ENCODE results near the gene SLC7A9.

SLC7A9 gene

DNA sequence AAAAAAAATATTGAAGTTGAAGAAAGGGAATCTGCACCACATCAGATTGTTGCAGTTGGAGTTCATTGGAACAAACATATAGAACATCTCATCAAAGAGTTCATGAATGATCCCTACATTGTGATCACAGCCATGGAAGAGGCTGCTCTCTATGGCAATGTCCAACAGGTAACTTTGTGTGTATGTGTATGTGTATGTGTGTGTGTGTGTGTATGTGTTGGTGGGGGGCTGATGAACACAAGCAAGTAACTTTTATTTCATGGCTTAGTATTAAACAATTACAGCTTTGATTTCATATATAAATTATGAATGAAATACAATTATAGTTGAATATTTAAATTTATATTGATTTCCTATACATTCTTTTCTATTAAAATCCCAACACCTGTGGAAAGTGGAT, 69.4 kb downstream of the SLC7A9 start:
- TF ChIP-seq, protein P1, sequence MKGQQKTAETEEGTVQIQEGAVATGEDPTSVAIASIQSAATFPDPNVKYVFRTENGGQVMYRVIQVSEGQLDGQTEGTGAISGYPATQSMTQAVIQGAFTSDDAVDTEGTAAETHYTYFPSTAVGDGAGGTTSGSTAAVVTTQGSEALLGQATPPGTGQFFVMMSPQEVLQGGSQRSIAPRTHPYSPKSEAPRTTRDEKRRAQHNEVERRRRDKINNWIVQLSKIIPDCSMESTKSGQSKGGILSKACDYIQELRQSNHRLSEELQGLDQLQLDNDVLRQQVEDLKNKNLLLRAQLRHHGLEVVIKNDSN (IDR thresholded peaks at IDR 0.05), result no peak
- TF ChIP-seq EP300 (IDR thresholded peaks at IDR 0.05; ENCODE audit: borderline replicate concordance) (no peak), TCF12 (IDR thresholded peaks at IDR 0.05; ENCODE audit: low read depth) (no peak), TEAD4 (IDR thresholded peaks at IDR 0.05) (no peak), TAF1 (IDR thresholded peaks at IDR 0.05; ENCODE audit: low read depth) (no peak), FOXM1 (IDR thresholded peaks at IDR 0.05; ENCODE audit: borderline replicate concordance, low read depth) (no peak), CEBPB (IDR thresholded peaks at IDR 0.05) (no peak), RAD21 (IDR thresholded peaks at IDR 0.05; ENCODE audit: low read depth) (no peak), EGR1 (IDR thresholded peaks at IDR 0.05) (no peak), NFIC (IDR thresholded peaks at IDR 0.05) (no peak), CREB1 (IDR thresholded peaks at IDR 0.05; ENCODE audit: low read depth) (no peak), YY1 (IDR thresholded peaks at IDR 0.05; ENCODE audit: low read depth) (no peak), ZBTB7A (IDR thresholded peaks at IDR 0.05; ENCODE audit: low read depth) (no peak)
- TF ChIP-seq, protein P2, sequence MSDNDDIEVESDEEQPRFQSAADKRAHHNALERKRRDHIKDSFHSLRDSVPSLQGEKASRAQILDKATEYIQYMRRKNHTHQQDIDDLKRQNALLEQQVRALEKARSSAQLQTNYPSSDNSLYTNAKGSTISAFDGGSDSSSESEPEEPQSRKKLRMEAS (IDR thresholded peaks at IDR 0.05), result no peak
- TF ChIP-seq, protein P3, sequence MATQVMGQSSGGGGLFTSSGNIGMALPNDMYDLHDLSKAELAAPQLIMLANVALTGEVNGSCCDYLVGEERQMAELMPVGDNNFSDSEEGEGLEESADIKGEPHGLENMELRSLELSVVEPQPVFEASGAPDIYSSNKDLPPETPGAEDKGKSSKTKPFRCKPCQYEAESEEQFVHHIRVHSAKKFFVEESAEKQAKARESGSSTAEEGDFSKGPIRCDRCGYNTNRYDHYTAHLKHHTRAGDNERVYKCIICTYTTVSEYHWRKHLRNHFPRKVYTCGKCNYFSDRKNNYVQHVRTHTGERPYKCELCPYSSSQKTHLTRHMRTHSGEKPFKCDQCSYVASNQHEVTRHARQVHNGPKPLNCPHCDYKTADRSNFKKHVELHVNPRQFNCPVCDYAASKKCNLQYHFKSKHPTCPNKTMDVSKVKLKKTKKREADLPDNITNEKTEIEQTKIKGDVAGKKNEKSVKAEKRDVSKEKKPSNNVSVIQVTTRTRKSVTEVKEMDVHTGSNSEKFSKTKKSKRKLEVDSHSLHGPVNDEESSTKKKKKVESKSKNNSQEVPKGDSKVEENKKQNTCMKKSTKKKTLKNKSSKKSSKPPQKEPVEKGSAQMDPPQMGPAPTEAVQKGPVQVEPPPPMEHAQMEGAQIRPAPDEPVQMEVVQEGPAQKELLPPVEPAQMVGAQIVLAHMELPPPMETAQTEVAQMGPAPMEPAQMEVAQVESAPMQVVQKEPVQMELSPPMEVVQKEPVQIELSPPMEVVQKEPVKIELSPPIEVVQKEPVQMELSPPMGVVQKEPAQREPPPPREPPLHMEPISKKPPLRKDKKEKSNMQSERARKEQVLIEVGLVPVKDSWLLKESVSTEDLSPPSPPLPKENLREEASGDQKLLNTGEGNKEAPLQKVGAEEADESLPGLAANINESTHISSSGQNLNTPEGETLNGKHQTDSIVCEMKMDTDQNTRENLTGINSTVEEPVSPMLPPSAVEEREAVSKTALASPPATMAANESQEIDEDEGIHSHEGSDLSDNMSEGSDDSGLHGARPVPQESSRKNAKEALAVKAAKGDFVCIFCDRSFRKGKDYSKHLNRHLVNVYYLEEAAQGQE (IDR thresholded peaks at IDR 0.05; ENCODE audit: low read depth), result no peak

DNA sequence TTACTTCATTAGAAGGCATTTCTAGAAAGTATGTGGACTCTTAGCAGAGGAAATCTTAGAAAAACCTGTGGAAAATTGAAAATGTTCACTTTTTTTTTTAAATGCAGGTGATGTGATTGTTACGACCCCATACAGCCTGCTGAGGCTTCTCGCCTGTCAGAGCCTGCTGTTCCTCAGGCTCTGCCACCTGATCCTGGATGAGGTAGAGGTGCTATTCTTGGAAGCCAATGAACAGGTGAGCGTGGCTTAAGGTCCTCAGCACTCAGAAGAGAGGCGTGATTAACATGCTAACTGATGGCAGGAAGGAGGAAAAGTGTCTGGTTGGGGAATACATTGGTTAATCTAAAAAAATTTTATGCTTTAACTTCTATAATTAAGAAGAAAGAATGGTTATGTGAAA, 71.4 kb downstream of the SLC7A9 start:
- no peak for TF ChIP-seq ZBTB7A (IDR thresholded peaks at IDR 0.05; ENCODE audit: low read depth)
- TF ChIP-seq TAF1 (IDR thresholded peaks at IDR 0.05; ENCODE audit: low read depth), result no peak
- no peak for TF ChIP-seq NFIC (IDR thresholded peaks at IDR 0.05)
- TF ChIP-seq, protein P3 (IDR thresholded peaks at IDR 0.05; ENCODE audit: low read depth), result no peak
- no peak for TF ChIP-seq RAD21 (IDR thresholded peaks at IDR 0.05; ENCODE audit: low read depth)
- TF ChIP-seq TEAD4 (IDR thresholded peaks at IDR 0.05), result no peak

DNA sequence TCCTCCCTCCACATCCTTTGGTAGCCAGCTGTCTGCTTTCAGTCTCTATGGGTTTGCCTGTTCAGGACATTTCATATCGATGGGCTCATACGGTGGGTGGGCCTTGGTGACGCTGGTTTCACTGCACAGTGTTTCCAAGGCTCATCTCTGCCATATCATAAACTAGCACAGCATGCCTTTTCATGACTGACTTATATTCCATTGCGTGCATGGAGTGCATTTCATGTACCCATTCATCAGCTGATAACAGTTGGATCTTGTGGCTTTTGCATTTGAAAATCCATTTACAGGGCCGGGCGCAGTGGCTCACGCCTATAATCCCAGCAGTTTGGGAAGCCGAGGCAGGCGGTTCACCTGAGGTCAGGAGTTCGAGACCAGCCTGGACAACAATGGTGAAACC, 80.1 kb downstream of the SLC7A9 start:
- TF ChIP-seq TEAD4 (IDR thresholded peaks at IDR 0.05) (no peak), CREB1 (IDR thresholded peaks at IDR 0.05; ENCODE audit: low read depth) (no peak), YY1 (IDR thresholded peaks at IDR 0.05; ENCODE audit: low read depth) (no peak), EGR1 (IDR thresholded peaks at IDR 0.05) (no peak), EP300 (IDR thresholded peaks at IDR 0.05; ENCODE audit: borderline replicate concordance) (no peak), FOXM1 (IDR thresholded peaks at IDR 0.05; ENCODE audit: borderline replicate concordance, low read depth) (no peak), RAD21 (IDR thresholded peaks at IDR 0.05; ENCODE audit: low read depth) (no peak), NFIC (IDR thresholded peaks at IDR 0.05) (no peak), CEBPB (IDR thresholded peaks at IDR 0.05) (no peak), ZBTB7A (IDR thresholded peaks at IDR 0.05; ENCODE audit: low read depth) (no peak)
- TF ChIP-seq, protein P3 (IDR thresholded peaks at IDR 0.05; ENCODE audit: low read depth), result no peak
- TF ChIP-seq, protein P2 (IDR thresholded peaks at IDR 0.05), result no peak

DNA sequence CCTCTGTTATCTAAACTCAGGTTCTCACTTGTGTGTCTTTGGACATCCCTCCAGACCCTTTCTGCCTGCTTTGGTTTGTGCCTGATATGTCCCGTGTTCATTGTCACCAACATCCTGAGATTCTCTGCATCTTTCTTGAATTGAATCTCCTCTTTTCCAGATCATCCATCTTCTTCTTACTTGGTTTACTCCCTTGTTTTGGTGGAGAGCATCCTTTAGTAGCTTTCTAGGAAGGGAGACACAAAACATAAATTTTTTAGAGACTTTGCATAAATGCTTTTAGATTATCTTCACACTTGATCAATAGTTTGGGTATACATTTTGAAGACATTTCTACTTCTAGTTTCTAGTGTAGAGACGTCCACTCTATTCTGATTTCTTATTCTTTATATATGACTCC, 88.3 kb downstream of the SLC7A9 start:
- TF ChIP-seq, protein P1 (IDR thresholded peaks at IDR 0.05), result no peak
- TF ChIP-seq CREB1 (IDR thresholded peaks at IDR 0.05; ENCODE audit: low read depth) (no peak), TAF1 (IDR thresholded peaks at IDR 0.05; ENCODE audit: low read depth) (no peak), RAD21 (IDR thresholded peaks at IDR 0.05; ENCODE audit: low read depth) (no peak)
- TF ChIP-seq, protein P2 (IDR thresholded peaks at IDR 0.05), result no peak

Measured in Ishikawa (cell line).